Measurements from ENCODE around the gene LHFPL6.

The LHFPL6 gene

DNA sequence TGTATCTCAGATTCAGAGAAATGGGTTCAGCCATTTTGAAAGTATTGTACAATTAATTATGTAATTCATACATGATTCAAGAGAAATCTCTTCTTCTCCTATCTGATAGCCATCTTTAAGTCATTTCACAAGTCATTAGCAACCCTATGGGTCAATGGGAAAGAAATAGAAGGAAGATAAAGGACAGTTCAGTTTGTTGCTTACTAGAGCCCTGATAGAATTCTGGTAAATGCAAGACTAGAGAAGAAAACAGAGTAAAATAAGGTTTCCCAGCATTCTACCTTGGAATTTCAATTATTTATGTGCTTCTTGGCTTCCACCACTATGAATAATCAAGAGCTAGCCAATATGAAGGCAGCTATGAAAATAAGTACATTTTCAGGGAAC is 117.7 kb downstream of the LHFPL6 start:
- no peak overlapping the region for H3K4me3 ChIP-seq (ENCODE audit: low read depth in 1 of 5, low read length in 5 of 5)
- H3K27me3 ChIP-seq (ENCODE audit: control insufficient read depth in 5 of 5, insufficient read depth in 4 of 5, low read length in 5 of 5), result no peaks in the 10 kb centered on the region
- no peaks in the 10 kb centered on the region for H3K36me3 ChIP-seq (ENCODE audit: control insufficient read depth in 5 of 5, insufficient read depth in 5 of 5, low read length in 5 of 5)
- H3K9me3 ChIP-seq (ENCODE audit: control insufficient read depth in 5 of 5, low read length in 5 of 5), result no peaks in the 10 kb centered on the region
- H3K4me1 ChIP-seq (ENCODE audit: control insufficient read depth in 5 of 5, insufficient read depth in 5 of 5, low read length in 5 of 5), result peaks cover 0 to 18% (median 2%) of the 10 kb centered on the region in 5 donors
- no peak overlapping the region for H3K9ac ChIP-seq (ENCODE audit: low read length in 5 of 5)
- no peak overlapping the region for H3K27ac ChIP-seq (ENCODE audit: low read depth, low read length)

DNA sequence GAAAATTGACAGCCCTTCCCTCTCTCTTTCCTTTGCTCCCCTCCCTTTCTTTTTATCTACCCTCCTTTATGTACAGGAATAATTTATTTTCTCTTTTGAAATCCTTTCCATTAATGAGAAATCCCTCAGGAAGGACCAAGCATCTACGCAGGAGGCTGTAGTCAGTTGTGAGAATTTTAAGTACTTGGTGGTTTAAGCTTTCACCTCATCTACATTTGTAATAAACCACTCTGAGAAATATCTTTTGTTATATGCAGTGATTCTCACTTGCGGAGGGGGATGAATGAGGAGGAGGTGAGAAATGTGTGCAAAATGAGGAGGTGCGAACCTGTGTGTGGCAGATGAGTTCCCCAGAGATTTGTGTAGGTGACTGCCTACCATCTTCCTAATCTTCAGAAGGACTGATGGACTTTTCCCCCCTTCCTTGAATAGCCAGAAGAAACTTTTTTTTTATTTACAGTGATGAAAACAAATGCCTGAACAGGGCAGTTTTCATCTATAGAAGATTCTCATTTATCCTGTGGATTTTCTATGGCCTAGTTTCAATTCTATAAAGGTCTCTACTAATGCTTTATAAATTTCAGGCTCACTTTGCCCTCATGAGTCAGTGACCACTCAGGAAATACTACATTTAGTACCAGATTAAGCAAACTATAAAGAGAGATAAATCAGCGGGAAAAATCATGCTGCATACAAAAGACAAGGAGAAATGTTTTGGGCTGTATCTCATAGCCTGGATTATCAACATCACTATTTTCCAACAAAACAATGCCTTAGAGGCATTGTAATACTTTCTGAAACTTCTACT is 118.3 kb downstream of the LHFPL6 start:
- Histone ChIP-seq H3K27ac (ENCODE audit: low read depth, low read length) (no peak overlapping the region), H3K9me3 (ENCODE audit: control insufficient read depth in 5 of 5, low read length in 5 of 5) (no peaks in the 10 kb centered on the region), H3K4me3 (ENCODE audit: low read depth in 1 of 5, low read length in 5 of 5) (no peak overlapping the region), H3K4me1 (ENCODE audit: control insufficient read depth in 5 of 5, insufficient read depth in 5 of 5, low read length in 5 of 5) (peaks cover 0 to 18% (median 2%) of the 10 kb centered on the region in 5 donors), H3K9ac (ENCODE audit: low read length in 5 of 5) (no peak overlapping the region), H3K27me3 (ENCODE audit: control insufficient read depth in 5 of 5, insufficient read depth in 4 of 5, low read length in 5 of 5) (no peaks in the 10 kb centered on the region), H3K36me3 (ENCODE audit: control insufficient read depth in 5 of 5, insufficient read depth in 5 of 5, low read length in 5 of 5) (no peaks in the 10 kb centered on the region)

DNA sequence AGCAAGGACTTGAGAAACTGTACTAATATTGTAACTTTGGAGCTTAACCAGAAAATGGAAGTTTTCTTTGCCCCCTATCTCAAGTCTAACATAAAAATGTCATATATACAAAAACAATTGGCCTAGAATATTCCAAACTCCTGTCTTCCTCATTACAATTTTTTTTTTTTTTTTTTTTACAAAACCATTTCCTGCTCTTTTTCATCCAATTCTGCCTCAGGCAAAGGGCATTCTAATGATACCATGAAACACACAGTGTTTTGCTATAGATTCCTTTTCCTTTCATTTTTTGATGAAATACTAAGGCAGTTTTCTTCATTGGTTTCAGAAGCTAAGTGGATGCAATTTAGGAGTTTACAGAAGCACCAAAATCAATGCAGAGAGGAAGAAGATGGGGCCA is 119.7 kb downstream of the LHFPL6 start:
- H3K27ac ChIP-seq (ENCODE audit: low read depth, low read length), result no peak overlapping the region
- no peak overlapping the region for H3K9ac ChIP-seq (ENCODE audit: low read length in 5 of 5)
- H3K36me3 ChIP-seq (ENCODE audit: control insufficient read depth in 5 of 5, insufficient read depth in 5 of 5, low read length in 5 of 5), result no peaks in the 10 kb centered on the region
- no peak overlapping the region for H3K4me3 ChIP-seq (ENCODE audit: low read depth in 1 of 5, low read length in 5 of 5)
- H3K9me3 ChIP-seq (ENCODE audit: control insufficient read depth in 5 of 5, low read length in 5 of 5), result no peaks in the 10 kb centered on the region
- H3K27me3 ChIP-seq (ENCODE audit: control insufficient read depth in 5 of 5, insufficient read depth in 4 of 5, low read length in 5 of 5), result no peaks in the 10 kb centered on the region
- H3K4me1 ChIP-seq (ENCODE audit: control insufficient read depth in 5 of 5, insufficient read depth in 5 of 5, low read length in 5 of 5), result peaks cover 0 to 18% (median 2%) of the 10 kb centered on the region in 5 donors

DNA sequence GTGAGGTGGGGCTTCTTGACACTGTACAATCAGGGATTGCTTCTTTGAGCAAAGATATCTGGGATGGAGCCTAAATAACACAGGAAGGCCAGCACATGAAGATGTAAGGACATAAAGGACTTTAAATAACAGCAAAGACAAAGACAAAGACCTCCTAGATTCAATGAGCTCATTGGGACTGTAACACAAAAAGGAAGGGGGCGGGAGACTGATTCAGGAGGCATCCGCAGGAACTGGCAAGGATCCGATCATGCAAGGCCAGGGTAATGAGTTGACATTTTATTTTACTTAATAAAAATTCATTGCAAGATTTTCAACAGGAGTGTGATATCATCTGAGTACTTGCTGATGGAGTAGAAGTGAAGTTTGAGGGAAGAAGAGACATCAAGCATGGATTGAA is 121.5 kb downstream of the LHFPL6 start:
- Histone ChIP-seq H3K9me3 (ENCODE audit: control insufficient read depth in 5 of 5, low read length in 5 of 5) (no peaks in the 10 kb centered on the region), H3K4me3 (ENCODE audit: low read depth in 1 of 5, low read length in 5 of 5) (no peak overlapping the region), H3K27me3 (ENCODE audit: control insufficient read depth in 5 of 5, insufficient read depth in 4 of 5, low read length in 5 of 5) (no peaks in the 10 kb centered on the region), H3K27ac (ENCODE audit: low read depth, low read length) (no peak overlapping the region), H3K36me3 (ENCODE audit: control insufficient read depth in 5 of 5, insufficient read depth in 5 of 5, low read length in 5 of 5) (no peaks in the 10 kb centered on the region), H3K9ac (ENCODE audit: low read length in 5 of 5) (no peak overlapping the region), H3K4me1 (ENCODE audit: control insufficient read depth in 5 of 5, insufficient read depth in 5 of 5, low read length in 5 of 5) (peaks cover 0 to 18% (median 2%) of the 10 kb centered on the region in 5 donors)

DNA sequence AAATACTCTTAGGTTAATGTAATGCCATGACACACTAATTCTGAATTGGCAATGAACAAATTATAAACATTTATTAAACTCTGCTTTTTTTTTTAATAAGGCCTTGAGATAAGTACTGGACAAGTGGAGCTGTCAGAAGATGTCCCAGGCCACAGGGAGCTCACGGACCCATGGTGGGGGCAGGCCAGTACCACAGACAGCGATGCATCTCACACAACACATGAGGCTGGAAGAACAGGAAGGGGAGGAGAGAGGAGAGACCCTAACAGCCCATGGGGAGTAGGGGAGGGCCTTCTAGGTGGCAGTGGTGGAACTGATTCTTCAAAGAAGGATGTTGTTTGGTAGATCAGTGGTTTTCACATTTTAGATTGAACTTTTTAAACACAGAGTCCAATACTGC is 128.4 kb downstream of the LHFPL6 start:
- Histone ChIP-seq H3K36me3 (ENCODE audit: control insufficient read depth in 5 of 5, insufficient read depth in 5 of 5, low read length in 5 of 5) (no peaks in the 10 kb centered on the region), H3K27me3 (ENCODE audit: control insufficient read depth in 5 of 5, insufficient read depth in 4 of 5, low read length in 5 of 5) (no peaks in the 10 kb centered on the region), H3K9me3 (ENCODE audit: control insufficient read depth in 5 of 5, low read length in 5 of 5) (peaks cover 0 to 3% (median 0%) of the 10 kb centered on the region in 5 donors), H3K9ac (ENCODE audit: low read length in 5 of 5) (no peak overlapping the region), H3K27ac (ENCODE audit: low read depth, low read length) (no peak overlapping the region), H3K4me3 (ENCODE audit: low read depth in 1 of 5, low read length in 5 of 5) (no peak overlapping the region), H3K4me1 (ENCODE audit: control insufficient read depth in 5 of 5, insufficient read depth in 5 of 5, low read length in 5 of 5) (no peaks in the 10 kb centered on the region)

DNA sequence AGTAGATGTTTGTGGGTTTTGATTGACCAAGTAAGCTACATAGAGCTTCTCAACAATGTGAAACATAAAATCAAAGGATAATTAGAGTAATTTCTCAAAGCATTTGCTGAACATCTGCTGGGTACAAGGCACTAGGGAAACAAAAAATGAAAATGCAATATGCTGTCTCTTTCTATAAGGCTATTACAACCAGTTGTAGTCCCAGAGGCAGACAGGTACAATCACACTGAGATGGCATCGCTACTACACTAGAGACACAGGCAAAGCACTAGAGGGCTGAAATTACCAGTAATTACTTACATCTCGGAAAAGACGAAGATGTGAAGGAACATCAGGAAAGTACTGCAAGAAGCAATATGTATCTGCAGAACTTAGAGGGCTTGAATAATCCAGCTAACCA is 133.3 kb downstream of the LHFPL6 start:
- H3K4me3 ChIP-seq (ENCODE audit: low read depth in 1 of 5, low read length in 5 of 5), result no peak overlapping the region
- peaks cover 0 to 3% (median 0%) of the 10 kb centered on the region in 5 donors for H3K9me3 ChIP-seq (ENCODE audit: control insufficient read depth in 5 of 5, low read length in 5 of 5)
- no peaks in the 10 kb centered on the region for H3K36me3 ChIP-seq (ENCODE audit: control insufficient read depth in 5 of 5, insufficient read depth in 5 of 5, low read length in 5 of 5)
- H3K27me3 ChIP-seq (ENCODE audit: control insufficient read depth in 5 of 5, insufficient read depth in 4 of 5, low read length in 5 of 5), result no peaks in the 10 kb centered on the region
- H3K9ac ChIP-seq (ENCODE audit: low read length in 5 of 5), result no peak overlapping the region
- H3K27ac ChIP-seq (ENCODE audit: low read depth, low read length), result no peak overlapping the region
- H3K4me1 ChIP-seq (ENCODE audit: control insufficient read depth in 5 of 5, insufficient read depth in 5 of 5, low read length in 5 of 5), result no peaks in the 10 kb centered on the region

DNA sequence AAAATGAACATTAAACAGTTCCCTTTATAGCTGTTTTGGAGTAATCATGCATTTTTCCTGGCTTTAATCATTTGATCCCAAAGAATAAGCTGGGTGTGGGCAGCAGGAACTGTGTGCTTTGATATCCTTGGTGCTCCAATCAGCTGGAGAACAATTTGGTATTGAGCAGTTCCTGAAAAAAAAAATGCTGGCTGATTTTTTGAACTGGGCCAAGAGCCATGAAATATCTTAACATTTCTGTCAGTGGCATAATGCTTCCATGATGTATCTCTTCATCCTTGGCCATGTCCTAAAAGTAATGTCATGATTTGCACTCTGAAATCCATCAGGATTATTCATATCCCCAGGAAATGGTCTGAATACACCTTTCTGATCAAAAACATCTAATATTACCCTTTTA is 134.7 kb downstream of the LHFPL6 start:
- Histone ChIP-seq H3K27ac (ENCODE audit: low read depth, low read length) (no peak overlapping the region), H3K9ac (ENCODE audit: low read length in 5 of 5) (no peak overlapping the region), H3K4me1 (ENCODE audit: control insufficient read depth in 5 of 5, insufficient read depth in 5 of 5, low read length in 5 of 5) (no peaks in the 10 kb centered on the region), H3K27me3 (ENCODE audit: control insufficient read depth in 5 of 5, insufficient read depth in 4 of 5, low read length in 5 of 5) (no peaks in the 10 kb centered on the region), H3K9me3 (ENCODE audit: control insufficient read depth in 5 of 5, low read length in 5 of 5) (peaks cover 0 to 3% (median 0%) of the 10 kb centered on the region in 5 donors), H3K36me3 (ENCODE audit: control insufficient read depth in 5 of 5, insufficient read depth in 5 of 5, low read length in 5 of 5) (no peaks in the 10 kb centered on the region), H3K4me3 (ENCODE audit: low read depth in 1 of 5, low read length in 5 of 5) (no peak overlapping the region)

DNA sequence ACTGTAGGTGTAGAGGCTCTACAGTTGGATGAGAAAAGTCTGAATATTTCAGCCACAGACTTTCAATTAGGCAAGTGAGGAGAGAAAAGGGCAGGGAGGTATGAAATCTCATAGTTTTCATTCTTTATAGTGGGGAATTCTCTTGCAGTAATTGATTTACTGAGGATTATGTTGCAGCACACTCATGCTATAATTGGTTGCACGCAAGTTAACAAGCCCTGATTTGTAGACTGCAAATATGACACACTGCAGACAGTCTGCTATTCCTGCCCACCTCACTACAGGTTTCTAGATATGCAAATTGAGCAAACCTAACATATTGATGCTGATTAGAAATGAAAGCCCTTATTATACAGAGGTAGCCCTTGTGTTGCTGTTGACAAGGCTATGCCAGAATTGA is 139.4 kb downstream of the LHFPL6 start:
- no peaks in the 10 kb centered on the region for H3K27me3 ChIP-seq (ENCODE audit: control insufficient read depth in 5 of 5, insufficient read depth in 4 of 5, low read length in 5 of 5)
- no peak overlapping the region for H3K27ac ChIP-seq (ENCODE audit: low read depth, low read length)
- H3K4me1 ChIP-seq (ENCODE audit: control insufficient read depth in 5 of 5, insufficient read depth in 5 of 5, low read length in 5 of 5), result peaks cover 0 to 7% (median 6%) of the 10 kb centered on the region in 5 donors
- no peaks in the 10 kb centered on the region for H3K9me3 ChIP-seq (ENCODE audit: control insufficient read depth in 5 of 5, low read length in 5 of 5)
- no peak overlapping the region for H3K4me3 ChIP-seq (ENCODE audit: low read depth in 1 of 5, low read length in 5 of 5)
- H3K36me3 ChIP-seq (ENCODE audit: control insufficient read depth in 5 of 5, insufficient read depth in 5 of 5, low read length in 5 of 5), result no peaks in the 10 kb centered on the region
- H3K9ac ChIP-seq (ENCODE audit: low read length in 5 of 5), result no peak overlapping the region

DNA sequence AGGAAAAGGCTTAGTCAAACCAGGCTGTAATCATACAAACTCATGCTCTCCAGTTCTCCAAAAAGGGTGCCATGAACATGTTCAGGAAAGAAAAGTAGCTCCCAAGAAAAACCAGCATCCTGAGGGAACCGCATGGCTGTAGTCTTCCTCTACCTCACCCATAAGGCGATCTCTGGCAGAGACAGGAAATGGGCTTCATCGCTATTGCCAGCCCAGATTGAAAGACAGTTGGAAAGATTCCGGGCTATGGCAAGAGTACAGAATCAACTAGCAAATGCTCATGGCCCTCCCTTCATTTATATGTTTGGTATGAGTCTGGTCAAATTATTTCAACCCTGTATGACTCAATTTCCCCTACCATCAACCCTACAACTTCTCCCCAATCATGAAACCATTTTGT is 140.1 kb downstream of the LHFPL6 start:
- Histone ChIP-seq H3K9ac (ENCODE audit: low read length in 5 of 5) (no peak overlapping the region), H3K4me1 (ENCODE audit: control insufficient read depth in 5 of 5, insufficient read depth in 5 of 5, low read length in 5 of 5) (peaks cover 0 to 9% (median 6%) of the 10 kb centered on the region in 5 donors), H3K27ac (ENCODE audit: low read depth, low read length) (no peak overlapping the region), H3K9me3 (ENCODE audit: control insufficient read depth in 5 of 5, low read length in 5 of 5) (no peaks in the 10 kb centered on the region), H3K4me3 (ENCODE audit: low read depth in 1 of 5, low read length in 5 of 5) (no peak overlapping the region), H3K27me3 (ENCODE audit: control insufficient read depth in 5 of 5, insufficient read depth in 4 of 5, low read length in 5 of 5) (no peaks in the 10 kb centered on the region), H3K36me3 (ENCODE audit: control insufficient read depth in 5 of 5, insufficient read depth in 5 of 5, low read length in 5 of 5) (no peaks in the 10 kb centered on the region)

DNA sequence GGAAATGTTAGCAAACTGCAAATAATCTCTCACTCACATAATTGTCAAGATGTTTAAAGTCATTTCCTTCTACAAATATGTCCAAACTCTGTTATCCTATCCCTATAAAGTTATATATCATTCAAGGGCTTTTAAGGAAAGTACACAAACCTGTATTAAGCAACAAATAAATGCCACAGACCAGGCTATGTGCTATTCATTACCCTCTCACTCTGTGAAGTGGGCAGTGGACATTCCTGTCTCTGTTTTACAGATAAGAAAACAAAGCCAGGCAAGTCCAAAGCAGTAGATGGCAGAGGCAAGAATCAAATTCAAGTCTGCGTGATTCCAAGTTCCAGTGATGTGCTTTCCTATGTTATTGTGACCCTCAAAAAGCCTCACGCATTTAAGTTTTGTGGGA is 140.6 kb downstream of the LHFPL6 start:
- H3K9me3 ChIP-seq (ENCODE audit: control insufficient read depth in 5 of 5, low read length in 5 of 5), result peaks cover 0 to under 1% (median 0%) of the 10 kb centered on the region in 5 donors
- H3K27ac ChIP-seq (ENCODE audit: low read depth, low read length), result no peak overlapping the region
- H3K36me3 ChIP-seq (ENCODE audit: control insufficient read depth in 5 of 5, insufficient read depth in 5 of 5, low read length in 5 of 5), result no peaks in the 10 kb centered on the region
- peaks cover 0 to 9% (median 6%) of the 10 kb centered on the region in 5 donors for H3K4me1 ChIP-seq (ENCODE audit: control insufficient read depth in 5 of 5, insufficient read depth in 5 of 5, low read length in 5 of 5)
- no peak overlapping the region for H3K9ac ChIP-seq (ENCODE audit: low read length in 5 of 5)
- no peaks in the 10 kb centered on the region for H3K27me3 ChIP-seq (ENCODE audit: control insufficient read depth in 5 of 5, insufficient read depth in 4 of 5, low read length in 5 of 5)
- H3K4me3 ChIP-seq (ENCODE audit: low read depth in 1 of 5, low read length in 5 of 5), result no peak overlapping the region
